ENCODE data around the gene SMARCB1.

Gene SMARCB1

DNA sequence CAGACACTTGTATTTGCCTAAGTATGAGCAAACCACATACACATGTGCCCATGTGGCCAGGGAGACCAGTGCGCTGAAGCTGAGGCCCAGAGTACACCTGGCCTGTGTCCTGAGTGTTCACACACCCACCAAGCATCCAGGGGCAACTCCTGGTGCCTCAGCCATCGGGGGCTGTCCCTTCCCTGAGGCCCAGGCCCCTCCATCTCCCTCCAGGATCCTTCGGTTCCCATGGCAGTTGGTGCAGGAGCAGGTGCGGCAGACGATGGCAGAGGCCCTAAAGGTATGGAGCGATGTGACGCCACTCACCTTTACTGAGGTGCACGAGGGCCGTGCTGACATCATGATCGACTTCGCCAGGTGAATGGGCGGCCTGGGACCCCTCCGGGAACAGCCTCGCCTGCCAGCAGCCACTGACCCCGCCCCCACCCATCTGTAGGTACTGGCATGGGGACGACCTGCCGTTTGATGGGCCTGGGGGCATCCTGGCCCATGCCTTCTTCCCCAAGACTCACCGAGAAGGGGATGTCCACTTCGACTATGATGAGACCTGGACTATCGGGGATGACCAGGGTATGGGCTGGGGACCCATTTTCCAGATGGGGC, 6.5 kb upstream of the SMARCB1 start:
- Histone ChIP-seq H3K27me3 (replicated peaks; ENCODE audit: insufficient read depth, low read length) (no peaks in the 10 kb centered on the region), H3K4me1 (ENCODE audit: low read length) (no peaks in the 10 kb centered on the region), H4K20me1 (ENCODE audit: insufficient read depth, low read length) (no peaks in the 10 kb centered on the region), H3F3A (ENCODE audit: insufficient read depth, low read length) (no peaks in the 10 kb centered on the region), H2AFZ (ENCODE audit: low read length) (no peak overlapping the region), H3K27ac (ENCODE audit: low read length) (no peak overlapping the region), H3K9me3 (replicated peaks; ENCODE audit: insufficient read depth, low read length) (no peaks in the 10 kb centered on the region), H3K79me2 (ENCODE audit: low read length) (no peaks in the 10 kb centered on the region), H3K9me2 (replicated peaks; ENCODE audit: insufficient read depth, low read length) (no peaks in the 10 kb centered on the region), H3K4me3 (ENCODE audit: low read length) (no peak overlapping the region), H3K36me3 (replicated peaks; ENCODE audit: insufficient read depth, low read length) (no peaks in the 10 kb centered on the region), H3K4me2 (ENCODE audit: low read depth, low read length) (no peak overlapping the region), H3K9ac (ENCODE audit: low read length) (no peak overlapping the region)
- TF ChIP-seq EZH2phosphoT487 (IDR thresholded peaks at IDR 0.05; ENCODE audit: low read length) (no peak), EZH2 (optimal IDR thresholded peaks at IDR 0.05; ENCODE audit: low read depth, low read length) (no peak), CTCF (IDR thresholded peaks at IDR 0.05; ENCODE audit: low read length) (no peak)
- DNase-seq = no peak

DNA sequence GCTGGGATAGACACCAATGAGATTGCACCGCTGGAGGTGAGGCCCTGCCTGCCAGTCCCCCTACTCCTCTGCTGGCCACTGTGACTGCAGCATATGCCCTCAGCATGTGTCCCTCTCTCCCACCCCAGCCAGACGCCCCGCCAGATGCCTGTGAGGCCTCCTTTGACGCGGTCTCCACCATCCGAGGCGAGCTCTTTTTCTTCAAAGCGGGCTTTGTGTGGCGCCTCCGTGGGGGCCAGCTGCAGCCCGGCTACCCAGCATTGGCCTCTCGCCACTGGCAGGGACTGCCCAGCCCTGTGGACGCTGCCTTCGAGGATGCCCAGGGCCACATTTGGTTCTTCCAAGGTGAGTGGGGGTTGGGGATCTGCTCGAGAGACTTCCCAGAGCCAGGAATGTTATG, 5.7 kb upstream of the SMARCB1 start:
- H3K27ac ChIP-seq (ENCODE audit: low read length) = no peak overlapping the region
- no peaks in the 10 kb centered on the region for H3K9me3 ChIP-seq (replicated peaks; ENCODE audit: insufficient read depth, low read length)
- no peak overlapping the region for H3K4me2 ChIP-seq (ENCODE audit: low read depth, low read length)
- H4K20me1 ChIP-seq (ENCODE audit: insufficient read depth, low read length) = no peaks in the 10 kb centered on the region
- peaks cover 5% of the 10 kb centered on the region; the same call in 1 of the 2 replicates for H3K4me1 ChIP-seq (ENCODE audit: low read length)
- H3K9me2 ChIP-seq (replicated peaks; ENCODE audit: insufficient read depth, low read length) = no peaks in the 10 kb centered on the region
- no peaks in the 10 kb centered on the region for H3K27me3 ChIP-seq (replicated peaks; ENCODE audit: insufficient read depth, low read length)
- peaks cover 5% of the 10 kb centered on the region for H3F3A ChIP-seq (ENCODE audit: insufficient read depth, low read length)
- no peaks in the 10 kb centered on the region for H3K79me2 ChIP-seq (ENCODE audit: low read length)
- no peaks in the 10 kb centered on the region for H3K36me3 ChIP-seq (replicated peaks; ENCODE audit: insufficient read depth, low read length)
- TF ChIP-seq EZH2phosphoT487 (IDR thresholded peaks at IDR 0.05; ENCODE audit: low read length) = no peak
- no peak for TF ChIP-seq EZH2 (optimal IDR thresholded peaks at IDR 0.05; ENCODE audit: low read depth, low read length)
- no peak for TF ChIP-seq CTCF (IDR thresholded peaks at IDR 0.05; ENCODE audit: low read length)
- no peak overlapping the region for H3K9ac ChIP-seq (ENCODE audit: low read length)
- no peak for DNase-seq
- H3K4me3 ChIP-seq (ENCODE audit: low read length) = no peak overlapping the region
- H2AFZ ChIP-seq (ENCODE audit: low read length) = no peak overlapping the region

GRCh38 chr22:23781511-23782183, 5.1 kb upstream of the SMARCB1 start:
- Histone ChIP-seq H3K4me2 (ENCODE audit: low read depth, low read length) (no peak overlapping the region), H2AFZ (ENCODE audit: low read length) (no peak overlapping the region), H3K4me3 (ENCODE audit: low read length) (no peak overlapping the region)

More at GRCh38 chr22:23781511-23782183, 5.1 kb upstream of the SMARCB1 start:
- H3K9me3 ChIP-seq (replicated peaks; ENCODE audit: insufficient read depth, low read length) = no peaks in the 10 kb centered on the region
- no peaks in the 10 kb centered on the region for H4K20me1 ChIP-seq (ENCODE audit: insufficient read depth, low read length)
- H3K4me1 ChIP-seq (ENCODE audit: low read length) = peaks cover 10% of the 10 kb centered on the region; the same call in 1 of the 2 replicates
- H3K27ac ChIP-seq (ENCODE audit: low read length) = no peak overlapping the region
- no peaks in the 10 kb centered on the region for H3K36me3 ChIP-seq (replicated peaks; ENCODE audit: insufficient read depth, low read length)
- H3K9me2 ChIP-seq (replicated peaks; ENCODE audit: insufficient read depth, low read length) = no peaks in the 10 kb centered on the region
- DNase-seq = no peak
- no peaks in the 10 kb centered on the region for H3K27me3 ChIP-seq (replicated peaks; ENCODE audit: insufficient read depth, low read length)
- H3F3A ChIP-seq (ENCODE audit: insufficient read depth, low read length) = peaks cover 10% of the 10 kb centered on the region
- H3K79me2 ChIP-seq (ENCODE audit: low read length) = no peaks in the 10 kb centered on the region
- no peak overlapping the region for H3K9ac ChIP-seq (ENCODE audit: low read length)
- no peak for TF ChIP-seq EZH2 (optimal IDR thresholded peaks at IDR 0.05; ENCODE audit: low read depth, low read length)
- no peak for TF ChIP-seq EZH2phosphoT487 (IDR thresholded peaks at IDR 0.05; ENCODE audit: low read length)
- TF ChIP-seq CTCF (IDR thresholded peaks at IDR 0.05; ENCODE audit: low read length) = no peak
